ENCODE measurements around the gene TSPEAR. TPM values are rescaled to one million over a fixed set of nuclear protein-coding genes. Genes with fewer than 3 reads are reported as not detected.

Gene TSPEAR
- total RNA-seq, 6 experiments from 2014 or later, result not detected

GRCh38 chr21:44723177-44724131 is 12.1 kb upstream of the TSPEAR start:
- Histone ChIP-seq H3K9me3 (no peaks in the 10 kb centered on the region), H3K36me3 (no peaks in the 10 kb centered on the region), H3K4me1 (no peaks in the 10 kb centered on the region), H3K27me3 (peaks cover 0 to 13% of the 10 kb centered on the region in 2 donors), H3K27ac (no peak overlapping the region), H3K4me3 (no peak overlapping the region)
- ATAC-seq, result peak in 1 of 4 donors; percentile 33
- peak in 1 of 3 donors; percentile 52 for DNase-seq
- TF ChIP-seq CTCF (IDR thresholded peaks at IDR 0.05), result no peak
- WGBS (ENCODE audit: insufficient coverage, low coverage, low lambda C conversion rate, missing lambda C conversion rate), result 12% methylated on average over 39 of the region's 61 CpGs
- intact Hi-C loops (cut with DNase I), result no loop called here

- no peaks in the 10 kb centered on the region for H3K4me1 ChIP-seq
- intact Hi-C loops (cut with DNase I), result no loop called here
- peak in 1 of 3 donors; percentile 26 for DNase-seq
- WGBS (ENCODE audit: insufficient coverage, low coverage, low lambda C conversion rate, missing lambda C conversion rate), result no CpG with 5 or more reads among the region's 5 CpGs
- no peak overlapping the region for H3K4me3 ChIP-seq
- no peaks in the 10 kb centered on the region for H3K9me3 ChIP-seq
- no peaks in the 10 kb centered on the region for H3K36me3 ChIP-seq
- no peak for TF ChIP-seq POLR2A (IDR thresholded peaks at IDR 0.05)
- TF ChIP-seq CTCF (IDR thresholded peaks at IDR 0.05), result no peak
- no peak for ATAC-seq
- H3K27ac ChIP-seq, result no peak overlapping the region
- H3K27me3 ChIP-seq, result peaks cover 0 to 13% of the 10 kb centered on the region in 2 donors
Measured at GRCh38 chr21:44722731-44723130, 11.4 kb upstream of the TSPEAR start.

GRCh38 chr21:44720170-44720569 is 8.8 kb upstream of the TSPEAR start:
- ATAC-seq (no peak), DNase-seq (no peak)
- Histone ChIP-seq H3K36me3 (no peaks in the 10 kb centered on the region), H3K4me3 (no peak overlapping the region), H3K27me3 (peaks cover 0 to 13% of the 10 kb centered on the region in 2 donors), H3K9me3 (no peaks in the 10 kb centered on the region), H3K27ac (no peak overlapping the region), H3K4me1 (no peaks in the 10 kb centered on the region)
- WGBS (ENCODE audit: insufficient coverage, low coverage, low lambda C conversion rate, missing lambda C conversion rate), result 66% methylated on average over 2 of the region's 2 CpGs
- TF ChIP-seq POLR2A (IDR thresholded peaks at IDR 0.05) (no peak), CTCF (IDR thresholded peaks at IDR 0.05) (no peak)
- intact Hi-C loops (cut with DNase I), result no loop called here

- ATAC-seq (no peak), DNase-seq (no peak)
- peaks cover 0 to 10% of the 10 kb centered on the region in 2 donors for H3K27me3 ChIP-seq
- no peak overlapping the region for H3K27ac ChIP-seq
- intact Hi-C loops (cut with DNase I), result no loop called here
- H3K4me3 ChIP-seq, result no peak overlapping the region
- no peaks in the 10 kb centered on the region for H3K4me1 ChIP-seq
- no peaks in the 10 kb centered on the region for H3K9me3 ChIP-seq
- 51% methylated on average over 2 of the region's 6 CpGs for WGBS (ENCODE audit: insufficient coverage, low coverage, low lambda C conversion rate, missing lambda C conversion rate)
- TF ChIP-seq CTCF (IDR thresholded peaks at IDR 0.05), result no peak
- no peak for TF ChIP-seq POLR2A (IDR thresholded peaks at IDR 0.05)
- H3K36me3 ChIP-seq, result no peaks in the 10 kb centered on the region
Measured at GRCh38 chr21:44718571-44718970, 7.2 kb upstream of the TSPEAR start.

Data from right lobe of liver (tissue), 6 donors.